ENCODE measurements around the gene OAS3. TPM values are rescaled to one million over a fixed set of nuclear protein-coding genes. Genes with fewer than 3 reads are reported as not detected.

Gene OAS3
- total RNA-seq, 1 experiment from 2014 or later = 1.2 TPM

DNA sequence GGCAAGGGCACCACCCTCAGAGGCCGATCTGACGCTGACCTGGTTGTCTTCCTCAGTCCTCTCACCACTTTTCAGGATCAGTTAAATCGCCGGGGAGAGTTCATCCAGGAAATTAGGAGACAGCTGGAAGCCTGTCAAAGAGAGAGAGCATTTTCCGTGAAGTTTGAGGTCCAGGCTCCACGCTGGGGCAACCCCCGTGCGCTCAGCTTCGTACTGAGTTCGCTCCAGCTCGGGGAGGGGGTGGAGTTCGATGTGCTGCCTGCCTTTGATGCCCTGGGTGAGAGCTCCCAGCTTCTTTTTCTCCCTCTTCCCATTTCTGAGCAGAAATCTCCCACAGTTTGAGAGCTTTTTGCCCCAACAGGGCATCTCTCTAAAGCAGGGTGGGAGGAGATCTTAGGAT lies 29.7 kb upstream of the OAS3 start:
- peaks cover 11% of the 10 kb centered on the region for H3K4me1 Mint-ChIP-seq
- CTCF ChIA-PET = interaction anchor here (1.0 to 1.2 kb wide), 3 partner anchors 8 to 84 kb away, joined by 3 to 7 read pairs (median 3); no protein-coding TSS in a partner anchor
- peaks cover 17% of the 10 kb centered on the region for H3K36me3 Mint-ChIP-seq
- ATAC-seq (no peak), DNase-seq (ENCODE audit: low spot score) (no peak)
- POLR2A ChIA-PET = no interaction called here
- TF ChIP-seq ZNF219 (CRISPR knock-in tag; IDR thresholded peaks at IDR 0.05; ENCODE audit: borderline replicate concordance) = no peak
- no peak for TF ChIP-seq ATF1 (CRISPR knock-in tag; IDR thresholded peaks at IDR 0.05)
- no peak for TF ChIP-seq JAZF1 (CRISPR knock-in tag; IDR thresholded peaks at IDR 0.05)
- no peak for TF ChIP-seq ZNF317 (CRISPR knock-in tag; IDR thresholded peaks at IDR 0.05; ENCODE audit: borderline replicate concordance, low read depth)
- no peak for TF ChIP-seq GTF2I (CRISPR knock-in tag; conservative IDR thresholded peaks at IDR 0.05)
- TF ChIP-seq FOXP4 (CRISPR knock-in tag; IDR thresholded peaks at IDR 0.05) = no peak
- no peak for TF ChIP-seq KAT7 (CRISPR knock-in tag; IDR thresholded peaks at IDR 0.05; ENCODE audit: borderline replicate concordance)
- TF ChIP-seq, protein P1, sequence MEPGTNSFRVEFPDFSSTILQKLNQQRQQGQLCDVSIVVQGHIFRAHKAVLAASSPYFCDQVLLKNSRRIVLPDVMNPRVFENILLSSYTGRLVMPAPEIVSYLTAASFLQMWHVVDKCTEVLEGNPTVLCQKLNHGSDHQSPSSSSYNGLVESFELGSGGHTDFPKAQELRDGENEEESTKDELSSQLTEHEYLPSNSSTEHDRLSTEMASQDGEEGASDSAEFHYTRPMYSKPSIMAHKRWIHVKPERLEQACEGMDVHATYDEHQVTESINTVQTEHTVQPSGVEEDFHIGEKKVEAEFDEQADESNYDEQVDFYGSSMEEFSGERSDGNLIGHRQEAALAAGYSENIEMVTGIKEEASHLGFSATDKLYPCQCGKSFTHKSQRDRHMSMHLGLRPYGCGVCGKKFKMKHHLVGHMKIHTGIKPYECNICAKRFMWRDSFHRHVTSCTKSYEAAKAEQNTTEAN (CRISPR knock-in tag; IDR thresholded peaks at IDR 0.05) = no peak
- TF ChIP-seq NR2C2 (CRISPR knock-in tag; IDR thresholded peaks at IDR 0.05) = no peak
- no peak for TF ChIP-seq ATF6 (CRISPR knock-in tag; IDR thresholded peaks at IDR 0.05)
- TF ChIP-seq HMGXB4 (CRISPR knock-in tag; IDR thresholded peaks at IDR 0.05) = no peak
- TF ChIP-seq NFYB (CRISPR knock-in tag; conservative IDR thresholded peaks at IDR 0.05; ENCODE audit: low read depth) = no peak
- TF ChIP-seq SOX15 (CRISPR knock-in tag; IDR thresholded peaks at IDR 0.05) = no peak
- TF ChIP-seq JUN (CRISPR knock-in tag; IDR thresholded peaks at IDR 0.05) = no peak
- TF ChIP-seq NFE2L1 (CRISPR knock-in tag; IDR thresholded peaks at IDR 0.05) = no peak
- no peak for TF ChIP-seq ZNF232 (CRISPR knock-in tag; IDR thresholded peaks at IDR 0.05)
- TF ChIP-seq RELA (CRISPR knock-in tag; IDR thresholded peaks at IDR 0.05; ENCODE audit: borderline replicate concordance) = no peak
- TF ChIP-seq ZSCAN18 (CRISPR knock-in tag; IDR thresholded peaks at IDR 0.05) = no peak
- peaks cover 8% of the 10 kb centered on the region for H3K27me3 Mint-ChIP-seq (ENCODE audit: low read depth)
- H3K27ac Mint-ChIP-seq = no peak overlapping the region
- no peak overlapping the region for H3K4me3 Mint-ChIP-seq
- peaks cover 30% of the 10 kb centered on the region for H3K9me3 Mint-ChIP-seq

DNA sequence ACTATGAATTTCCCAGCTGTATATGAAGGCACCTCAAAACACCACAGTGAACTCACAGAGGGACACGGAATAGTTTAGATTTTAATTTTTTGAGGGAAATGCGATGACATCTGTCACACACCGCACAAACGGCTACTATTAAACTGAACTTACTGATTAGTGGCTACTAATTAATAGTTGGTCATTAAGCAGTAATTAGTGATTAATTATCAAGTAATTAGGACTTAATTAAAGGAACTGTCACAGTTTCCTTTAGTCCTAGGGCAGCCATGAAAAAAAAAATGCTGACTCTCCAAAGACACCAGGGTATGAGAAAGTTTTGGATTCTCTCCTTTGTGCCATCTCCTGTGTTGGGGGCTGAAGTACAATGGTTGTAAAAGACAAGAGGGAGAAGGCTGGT lies 28.6 kb upstream of the OAS3 start:
- ATAC-seq (no peak), DNase-seq (ENCODE audit: low spot score) (no peak)
- peaks cover 11% of the 10 kb centered on the region for H3K4me1 Mint-ChIP-seq
- H3K36me3 Mint-ChIP-seq = peaks cover 15% of the 10 kb centered on the region
- ChIA-PET POLR2A (no interaction called here), CTCF (no interaction called here)
- H3K4me3 Mint-ChIP-seq = no peak overlapping the region
- no peak overlapping the region for H3K27ac Mint-ChIP-seq
- peaks cover 8% of the 10 kb centered on the region for H3K27me3 Mint-ChIP-seq (ENCODE audit: low read depth)
- peaks cover 26% of the 10 kb centered on the region for H3K9me3 Mint-ChIP-seq
- TF ChIP-seq ZBTB21 (CRISPR knock-in tag; IDR thresholded peaks at IDR 0.05; ENCODE audit: borderline replicate concordance) (no peak), TP53 (CRISPR knock-in tag; IDR thresholded peaks at IDR 0.05) (no peak), NFYB (CRISPR knock-in tag; conservative IDR thresholded peaks at IDR 0.05; ENCODE audit: low read depth) (no peak), FOXP1 (CRISPR knock-in tag; IDR thresholded peaks at IDR 0.05; ENCODE audit: borderline replicate concordance) (no peak), ZNF671 (CRISPR knock-in tag; IDR thresholded peaks at IDR 0.05) (no peak), RORB (CRISPR knock-in tag; IDR thresholded peaks at IDR 0.05) (no peak), FOXK1 (CRISPR knock-in tag; IDR thresholded peaks at IDR 0.05) (no peak), NR2C2 (CRISPR knock-in tag; IDR thresholded peaks at IDR 0.05) (no peak), NFE2L1 (CRISPR knock-in tag; IDR thresholded peaks at IDR 0.05) (no peak), NR3C1 (CRISPR knock-in tag; conservative IDR thresholded peaks at IDR 0.05; ENCODE audit: low read depth) (no peak), JAZF1 (CRISPR knock-in tag; IDR thresholded peaks at IDR 0.05) (no peak), CREM (CRISPR knock-in tag; IDR thresholded peaks at IDR 0.05) (no peak)
- TF ChIP-seq, protein P2, sequence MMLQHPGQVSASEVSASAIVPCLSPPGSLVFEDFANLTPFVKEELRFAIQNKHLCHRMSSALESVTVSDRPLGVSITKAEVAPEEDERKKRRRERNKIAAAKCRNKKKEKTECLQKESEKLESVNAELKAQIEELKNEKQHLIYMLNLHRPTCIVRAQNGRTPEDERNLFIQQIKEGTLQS (CRISPR knock-in tag; conservative IDR thresholded peaks at IDR 0.05) = no peak
- TF ChIP-seq, protein P1 (CRISPR knock-in tag; IDR thresholded peaks at IDR 0.05) = no peak

Data from WTC11 (cell line).